HepG2 (cell line): ENCODE results near the gene CTNNBIP1. TPM values are rescaled to one million over a fixed set of nuclear protein-coding genes. Genes with fewer than 3 reads are reported as not detected.

Experiments used
- ESRRA ChIP-seq: sonication (generic); formaldehyde crosslinking; IDR thresholded peaks from 2 replicates; pipeline ENCODE4 v1.5.1; 2020; ENCODE audit warnings: mild to moderate bottlenecking, low read depth, missing genetic modification reagents
- MTA1 ChIP-seq: sonication (generic); formaldehyde crosslinking; IDR thresholded peaks from 2 replicates; pipeline ENCODE4 v1.4.0; 2020; ENCODE audit warnings: missing genetic modification reagents, mild to moderate bottlenecking, borderline replicate concordance
- MTERF4 ChIP-seq: sonication (generic); formaldehyde crosslinking; IDR thresholded peaks from 2 replicates; pipeline ENCODE4 v1.8.0; 2023; ENCODE audit warnings: mild to moderate bottlenecking, missing genetic modification reagents
- NFE2L2 ChIP-seq: fragments of 150-350 bp; IDR thresholded peaks from 2 replicates; pipeline ENCODE4 v1.6.1; 2014; ENCODE audit warnings: low read length
- NFRKB ChIP-seq: fragments of 450-650 bp; IDR thresholded peaks from 2 replicates; pipeline ENCODE4 v1.6.1; 2017
- PAX8 ChIP-seq: sonication (generic); formaldehyde crosslinking; IDR thresholded peaks from 2 replicates; pipeline ENCODE4 v1.8.0; 2022; ENCODE audit warnings: mild to moderate bottlenecking, missing genetic modification reagents, borderline replicate concordance
- PHF8 ChIP-seq: sonication (generic); formaldehyde crosslinking; IDR thresholded peaks from 2 replicates; pipeline ENCODE4 v1.5.0; 2020; ENCODE audit warnings: missing genetic modification reagents
- SALL1 ChIP-seq: sonication (generic); formaldehyde crosslinking; IDR thresholded peaks from 2 replicates; pipeline ENCODE4 v1.8.0; 2022; ENCODE audit warnings: mild to moderate bottlenecking, missing genetic modification reagents
- SP2 ChIP-seq: sonication (generic); formaldehyde crosslinking; IDR thresholded peaks from 2 replicates; pipeline ENCODE4 v1.5.1; 2020; ENCODE audit warnings: mild to moderate bottlenecking, missing genetic modification reagents
- ZNF20 ChIP-seq: sonication (generic); formaldehyde crosslinking; IDR thresholded peaks from 2 replicates; pipeline ENCODE4 v1.4.0; 2020; ENCODE audit warnings: mild to moderate bottlenecking, moderate library complexity, missing genetic modification reagents
- ZNF230 ChIP-seq: sonication (generic); formaldehyde crosslinking; IDR thresholded peaks from 2 replicates; pipeline ENCODE4 v1.4.0; 2020; ENCODE audit warnings: mild to moderate bottlenecking, missing genetic modification reagents
- ZNF549 ChIP-seq: sonication (generic); formaldehyde crosslinking; IDR thresholded peaks from 2 replicates; pipeline ENCODE4 v1.5.0; 2020; ENCODE audit warnings: missing genetic modification reagents
- ZNF687 ChIP-seq: sonication (generic); formaldehyde crosslinking; IDR thresholded peaks from 2 replicates; pipeline ENCODE4 v1.5.1; 2020; ENCODE audit warnings: mild to moderate bottlenecking, missing genetic modification reagents, moderate library complexity
- ZNF776 ChIP-seq: sonication (generic); formaldehyde crosslinking; IDR thresholded peaks from 2 replicates; pipeline ENCODE4 v1.4.0; 2020; ENCODE audit warnings: mild to moderate bottlenecking, missing genetic modification reagents
- polyA plus RNA-seq, 8 experiments: library from polyadenylated mRNA; depleted of rRNA in 3 of 8; stranded (reverse) in 7 of 8; unstranded in 1 of 8; fragments of >200 nt; fragmentation: Illumina TruSeq in 4 of 8; extraction: Trizol in 4 of 8; gene quantifications; 2 replicates each; pipeline versions ENCODE4 v1.2.1 to v1.2.3, GENCODE V29; 2011 to 2016; ENCODE audit warnings: low read depth in 4 of 8, missing spikeins in 1 of 8, mixed read lengths in 1 of 8; ENCODE audit not compliant: insufficient read depth in 1 of 8
- total RNA-seq, 5 experiments: library from RNA; depleted of rRNA; stranded (reverse); fragments of >200 nt; fragmentation: Illumina TruSeq; extraction: Trizol; gene quantifications; 2 replicates each; pipeline ENCODE4 v1.2.3, GENCODE V29; 2016; ENCODE audit warnings: low read depth in 1 of 5
- TF ChIP-seq, protein P1 (sequence below): sonication (generic); formaldehyde crosslinking; IDR thresholded peaks from 2 replicates; pipeline ENCODE4 v1.4.0; 2020; ENCODE audit warnings: missing genetic modification reagents, borderline replicate concordance
- TF ChIP-seq, protein P2 (sequence below): sonication (generic); formaldehyde crosslinking; conservative IDR thresholded peaks from 2 replicates; pipeline ENCODE4 v1.4.0; 2020; ENCODE audit warnings: mild to moderate bottlenecking, missing genetic modification reagents, moderate library complexity

Gene CTNNBIP1
- total and polyA plus RNA-seq, 2 of the 13 experiments (the other 11 are each of a cell fraction or from before 2014, with no cell fraction given) = 71.7 to 83.0 TPM

- peak; percentile 27; the same call in 1 of the 2 replicates for TF ChIP-seq PHF8 (CRISPR knock-in tag)
- peak; percentile 29; the same call in 1 of the 2 replicates for TF ChIP-seq SALL1 (CRISPR knock-in tag)
- TF ChIP-seq, protein P1, sequence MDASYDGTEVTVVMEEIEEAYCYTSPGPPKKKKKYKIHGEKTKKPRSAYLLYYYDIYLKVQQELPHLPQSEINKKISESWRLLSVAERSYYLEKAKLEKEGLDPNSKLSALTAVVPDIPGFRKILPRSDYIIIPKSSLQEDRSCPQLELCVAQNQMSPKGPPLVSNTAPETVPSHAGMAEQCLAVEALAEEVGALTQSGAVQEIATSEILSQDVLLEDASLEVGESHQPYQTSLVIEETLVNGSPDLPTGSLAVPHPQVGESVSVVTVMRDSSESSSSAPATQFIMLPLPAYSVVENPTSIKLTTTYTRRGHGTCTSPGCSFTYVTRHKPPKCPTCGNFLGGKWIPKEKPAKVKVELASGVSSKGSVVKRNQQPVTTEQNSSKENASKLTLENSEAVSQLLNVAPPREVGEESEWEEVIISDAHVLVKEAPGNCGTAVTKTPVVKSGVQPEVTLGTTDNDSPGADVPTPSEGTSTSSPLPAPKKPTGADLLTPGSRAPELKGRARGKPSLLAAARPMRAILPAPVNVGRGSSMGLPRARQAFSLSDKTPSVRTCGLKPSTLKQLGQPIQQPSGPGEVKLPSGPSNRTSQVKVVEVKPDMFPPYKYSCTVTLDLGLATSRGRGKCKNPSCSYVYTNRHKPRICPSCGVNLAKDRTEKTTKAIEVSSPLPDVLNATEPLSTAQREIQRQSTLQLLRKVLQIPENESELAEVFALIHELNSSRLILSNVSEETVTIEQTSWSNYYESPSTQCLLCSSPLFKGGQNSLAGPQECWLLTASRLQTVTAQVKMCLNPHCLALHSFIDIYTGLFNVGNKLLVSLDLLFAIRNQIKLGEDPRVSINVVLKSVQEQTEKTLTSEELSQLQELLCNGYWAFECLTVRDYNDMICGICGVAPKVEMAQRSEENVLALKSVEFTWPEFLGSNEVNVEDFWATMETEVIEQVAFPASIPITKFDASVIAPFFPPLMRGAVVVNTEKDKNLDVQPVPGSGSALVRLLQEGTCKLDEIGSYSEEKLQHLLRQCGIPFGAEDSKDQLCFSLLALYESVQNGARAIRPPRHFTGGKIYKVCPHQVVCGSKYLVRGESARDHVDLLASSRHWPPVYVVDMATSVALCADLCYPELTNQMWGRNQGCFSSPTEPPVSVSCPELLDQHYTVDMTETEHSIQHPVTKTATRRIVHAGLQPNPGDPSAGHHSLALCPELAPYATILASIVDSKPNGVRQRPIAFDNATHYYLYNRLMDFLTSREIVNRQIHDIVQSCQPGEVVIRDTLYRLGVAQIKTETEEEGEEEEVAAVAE (CRISPR knock-in tag) = no peak
- TF ChIP-seq ZNF549 (CRISPR knock-in tag) = no peak
- no peak for TF ChIP-seq NFRKB
- TF ChIP-seq NFE2L2 = no peak
- peak; percentile 65; the same call in 1 of the 2 replicates for TF ChIP-seq MTA1 (CRISPR knock-in tag)
- TF ChIP-seq ZNF776 (CRISPR knock-in tag) = no peak
- TF ChIP-seq ZNF687 (CRISPR knock-in tag) = peak; percentile 56
- TF ChIP-seq ZNF230 (CRISPR knock-in tag) = no peak
- no peak for TF ChIP-seq ZNF20 (CRISPR knock-in tag)
- no peak for TF ChIP-seq SP2
- no peak for TF ChIP-seq PAX8 (CRISPR knock-in tag)
- TF ChIP-seq, protein P2, sequence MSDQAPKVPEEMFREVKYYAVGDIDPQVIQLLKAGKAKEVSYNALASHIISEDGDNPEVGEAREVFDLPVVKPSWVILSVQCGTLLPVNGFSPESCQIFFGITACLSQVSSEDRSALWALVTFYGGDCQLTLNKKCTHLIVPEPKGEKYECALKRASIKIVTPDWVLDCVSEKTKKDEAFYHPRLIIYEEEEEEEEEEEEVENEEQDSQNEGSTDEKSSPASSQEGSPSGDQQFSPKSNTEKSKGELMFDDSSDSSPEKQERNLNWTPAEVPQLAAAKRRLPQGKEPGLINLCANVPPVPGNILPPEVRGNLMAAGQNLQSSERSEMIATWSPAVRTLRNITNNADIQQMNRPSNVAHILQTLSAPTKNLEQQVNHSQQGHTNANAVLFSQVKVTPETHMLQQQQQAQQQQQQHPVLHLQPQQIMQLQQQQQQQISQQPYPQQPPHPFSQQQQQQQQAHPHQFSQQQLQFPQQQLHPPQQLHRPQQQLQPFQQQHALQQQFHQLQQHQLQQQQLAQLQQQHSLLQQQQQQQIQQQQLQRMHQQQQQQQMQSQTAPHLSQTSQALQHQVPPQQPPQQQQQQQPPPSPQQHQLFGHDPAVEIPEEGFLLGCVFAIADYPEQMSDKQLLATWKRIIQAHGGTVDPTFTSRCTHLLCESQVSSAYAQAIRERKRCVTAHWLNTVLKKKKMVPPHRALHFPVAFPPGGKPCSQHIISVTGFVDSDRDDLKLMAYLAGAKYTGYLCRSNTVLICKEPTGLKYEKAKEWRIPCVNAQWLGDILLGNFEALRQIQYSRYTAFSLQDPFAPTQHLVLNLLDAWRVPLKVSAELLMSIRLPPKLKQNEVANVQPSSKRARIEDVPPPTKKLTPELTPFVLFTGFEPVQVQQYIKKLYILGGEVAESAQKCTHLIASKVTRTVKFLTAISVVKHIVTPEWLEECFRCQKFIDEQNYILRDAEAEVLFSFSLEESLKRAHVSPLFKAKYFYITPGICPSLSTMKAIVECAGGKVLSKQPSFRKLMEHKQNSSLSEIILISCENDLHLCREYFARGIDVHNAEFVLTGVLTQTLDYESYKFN (CRISPR knock-in tag) = no peak
- TF ChIP-seq MTERF4 (CRISPR knock-in tag) = no peak
- TF ChIP-seq ESRRA (CRISPR knock-in tag) = no peak
Observed at GRCh38 chr1:9901148-9902059, 8.7 kb downstream of the CTNNBIP1 start (continued).
